ENCODE results near the gene CIROP.

Gene CIROP

GRCh38 chr14:23093104-23093503 lies 11.7 kb downstream of the CIROP start:
- DNase-seq = no peak

GRCh38 chr14:23091294-23092225 lies 13.2 kb downstream of the CIROP start:
- no peak for DNase-seq

- no peak for DNase-seq
Measured at GRCh38 chr14:23090254-23090636, 14.5 kb downstream of the CIROP start.

GRCh38 chr14:23089498-23090253 lies 15.1 kb downstream of the CIROP start:
- no peak for DNase-seq

GRCh38 chr14:23086565-23086964 lies 18.2 kb downstream of the CIROP start:
- no peak for DNase-seq

- peak; percentile 74 to 81 for DNase-seq
Measured at GRCh38 chr14:23085458-23085857, 19.3 kb downstream of the CIROP start.

GRCh38 chr14:23080474-23080873 lies 24.3 kb downstream of the CIROP start:
- DNase-seq = no peak

GRCh38 chr14:23079716-23080115 lies 25.1 kb downstream of the CIROP start:
- DNase-seq = peak in 1 of 2 donors; percentile 24

- DNase-seq = peak; percentile 95 to 98
Measured at GRCh38 chr14:23078692-23079116, 26.1 kb downstream of the CIROP start.

- DNase-seq = no peak
Measured at GRCh38 chr14:23077962-23078361, 26.8 kb downstream of the CIROP start.

GRCh38 chr14:23076785-23077408 lies 27.9 kb downstream of the CIROP start:
- DNase-seq = peak; percentile 41 to 47

- DNase-seq = no peak
Measured at GRCh38 chr14:23074906-23075305, 29.9 kb downstream of the CIROP start.

- DNase-seq = no peak
Measured at GRCh38 chr14:23071921-23072539, 32.8 kb downstream of the CIROP start.

GRCh38 chr14:23071244-23071920 lies 33.4 kb downstream of the CIROP start:
- peak; percentile 74 to 80 for DNase-seq

- no peak for DNase-seq
Measured at GRCh38 chr14:23070262-23071129, 34.3 kb downstream of the CIROP start.

- DNase-seq = peak in 1 of 2 donors; percentile 11
Measured at GRCh38 chr14:23069413-23069806, 35.4 kb downstream of the CIROP start.

- peak; percentile 88 to 90 for DNase-seq
Measured at GRCh38 chr14:23068789-23069412, 35.9 kb downstream of the CIROP start.

- no peak for DNase-seq
Measured at GRCh38 chr14:23067847-23068788, 36.7 kb downstream of the CIROP start.

All from inflammatory macrophage (primary cell).